Rectal smooth muscle tissue (tissue), 1 donor: ENCODE measurements around the gene MKLN1.
"Not testable (repeated sequence)": the region's sequence is repeated elsewhere in the genome, so short reads cannot be mapped to it uniquely, and the experiment has no call there.

ENCODE experiments used
- H3K27ac ChIP-seq: one replicate; pipeline ENCODE4 v1.7.0; 2013; ENCODE audit warnings: low read depth, low read length, inconsistent platforms
- H3K27me3 ChIP-seq: one replicate; pipeline ENCODE4 v1.7.0; 2013; ENCODE audit warnings: low read length; ENCODE audit not compliant: control insufficient read depth, insufficient read depth
- H3K36me3 ChIP-seq: one replicate; pipeline ENCODE4 v1.7.0; 2013; ENCODE audit warnings: low read length; ENCODE audit not compliant: control insufficient read depth, insufficient read depth
- H3K4me1 ChIP-seq: one replicate; pipeline ENCODE4 v1.7.0; 2013; ENCODE audit warnings: low read length; ENCODE audit not compliant: control insufficient read depth, insufficient read depth
- H3K4me3 ChIP-seq: one replicate; pipeline ENCODE4 v1.7.0; 2013; ENCODE audit warnings: low read length
- H3K9ac ChIP-seq: one replicate; pipeline ENCODE4 v1.7.0; 2013; ENCODE audit warnings: low read length

The MKLN1 gene

DNA sequence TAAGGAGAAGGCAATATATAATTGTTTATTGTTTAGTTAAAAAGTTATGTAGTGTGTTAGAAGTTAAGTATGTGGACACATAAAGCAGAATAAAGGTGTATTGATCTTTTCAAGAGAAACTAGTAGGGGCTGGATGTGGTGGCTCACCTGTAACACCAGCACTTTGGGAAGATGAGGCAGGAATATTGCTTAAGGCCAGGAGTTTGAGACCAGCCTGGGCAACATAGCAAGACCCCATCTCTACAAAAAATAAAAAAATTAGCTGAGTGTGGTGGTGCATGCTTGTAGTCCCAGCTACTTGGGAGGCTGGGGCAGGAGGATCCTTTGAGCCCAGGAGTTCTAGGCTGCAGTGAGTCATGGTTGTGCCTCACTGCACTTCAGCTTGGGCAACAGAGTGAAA lies 135.0 kb downstream of the MKLN1 start:
- not testable (repeated sequence) for H3K27me3 ChIP-seq, H3K4me1 ChIP-seq, H3K4me3 ChIP-seq, H3K27ac ChIP-seq, H3K9ac ChIP-seq, H3K36me3 ChIP-seq

DNA sequence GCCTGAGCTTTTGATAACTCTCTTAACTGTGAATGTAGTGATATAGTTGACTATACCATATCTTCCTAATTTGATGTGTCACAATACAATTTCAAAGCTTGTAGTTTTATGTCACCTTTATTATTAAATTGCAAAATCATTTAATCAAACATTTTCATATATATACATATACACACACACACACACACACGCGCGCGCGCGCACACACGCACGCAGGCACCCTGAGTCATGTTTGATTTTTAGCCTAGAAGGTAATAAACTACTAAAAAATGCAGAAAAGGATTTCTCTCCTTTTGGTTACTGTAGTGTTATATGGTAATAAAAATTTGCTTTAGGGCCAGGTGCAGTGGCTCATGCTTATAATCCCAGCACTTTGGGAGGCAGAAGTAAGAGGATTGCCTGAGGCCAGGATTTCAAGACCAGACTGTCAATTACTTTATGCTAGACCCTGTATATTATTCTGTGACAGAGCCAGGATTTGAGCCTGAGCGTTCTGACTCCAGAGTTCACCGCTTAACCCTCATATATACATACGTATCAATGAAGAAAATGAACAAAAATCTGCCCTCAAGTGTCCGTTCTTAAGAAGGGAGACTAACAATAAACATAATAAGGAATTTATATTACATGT lies 139.2 kb downstream of the MKLN1 start:
- H3K27ac ChIP-seq, result no peak overlapping the region
- peaks cover 8% of the 10 kb centered on the region for H3K36me3 ChIP-seq
- H3K4me3 ChIP-seq, result no peak overlapping the region

DNA sequence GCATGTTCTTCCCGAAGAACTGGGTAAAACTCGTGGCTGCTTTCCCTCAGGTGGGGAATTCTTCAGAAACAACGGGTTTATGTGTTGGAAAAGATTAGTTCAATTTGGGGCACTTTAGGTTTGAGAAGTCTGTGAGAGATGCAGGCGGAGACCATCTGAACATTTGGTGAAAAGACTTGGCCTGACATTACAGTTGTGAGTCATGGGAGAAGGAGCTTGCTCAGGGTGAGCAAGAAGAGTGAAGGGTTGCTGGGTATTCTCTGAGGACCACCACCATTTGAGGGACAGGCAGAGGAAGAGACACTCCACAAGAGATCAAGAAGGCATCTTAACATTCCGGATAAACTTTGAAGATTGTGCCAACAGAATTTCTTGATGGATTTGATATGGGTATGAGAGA lies 140.1 kb downstream of the MKLN1 start:
- no peak overlapping the region for H3K27ac ChIP-seq
- H3K9ac ChIP-seq, result no peak overlapping the region
- H3K27me3 ChIP-seq, result no peaks in the 10 kb centered on the region
- no peaks in the 10 kb centered on the region for H3K4me1 ChIP-seq
- H3K4me3 ChIP-seq, result no peak overlapping the region
- H3K36me3 ChIP-seq, result peaks cover 8% of the 10 kb centered on the region

More for the DNA sequence above, 139.2 kb downstream of the MKLN1 start:
- H3K9ac ChIP-seq, result no peak overlapping the region
- no peaks in the 10 kb centered on the region for H3K4me1 ChIP-seq
- H3K27me3 ChIP-seq, result no peaks in the 10 kb centered on the region

DNA sequence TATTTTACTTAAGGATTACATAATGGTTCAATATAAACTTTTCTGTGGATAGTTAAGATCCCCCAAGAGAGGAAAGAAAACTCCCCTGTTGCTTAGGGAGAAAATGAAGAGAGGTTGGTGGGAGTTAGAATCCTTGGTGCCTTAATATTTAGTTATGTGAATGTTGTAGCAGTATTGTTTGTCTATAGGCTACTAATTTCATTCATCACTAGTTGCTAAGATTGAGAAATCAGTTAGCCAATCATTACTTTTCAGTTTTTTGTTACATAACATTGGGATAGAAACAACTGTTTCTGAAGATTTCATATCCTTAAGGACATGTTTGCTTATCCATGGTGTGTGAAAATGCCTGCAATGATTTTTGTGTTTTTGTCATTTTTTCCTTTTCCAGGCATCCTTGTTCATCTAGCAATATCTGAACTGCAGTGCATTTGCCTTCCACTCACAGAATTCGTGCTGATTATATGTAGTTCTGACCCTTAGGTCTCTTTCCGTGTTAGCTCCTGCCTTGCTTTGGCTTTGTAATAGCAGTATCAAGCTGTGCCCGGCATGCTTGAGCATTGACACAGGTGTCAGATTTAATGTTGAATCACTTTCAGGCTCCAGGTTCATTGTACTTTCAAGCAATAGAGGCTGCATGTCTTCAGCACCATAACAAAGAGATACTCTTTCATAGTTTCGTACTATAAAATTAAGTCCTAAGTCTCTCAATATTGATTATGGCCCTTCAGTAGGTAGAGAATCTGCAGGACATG lies 143.8 kb downstream of the MKLN1 start:
- no peak overlapping the region for H3K27ac ChIP-seq

DNA sequence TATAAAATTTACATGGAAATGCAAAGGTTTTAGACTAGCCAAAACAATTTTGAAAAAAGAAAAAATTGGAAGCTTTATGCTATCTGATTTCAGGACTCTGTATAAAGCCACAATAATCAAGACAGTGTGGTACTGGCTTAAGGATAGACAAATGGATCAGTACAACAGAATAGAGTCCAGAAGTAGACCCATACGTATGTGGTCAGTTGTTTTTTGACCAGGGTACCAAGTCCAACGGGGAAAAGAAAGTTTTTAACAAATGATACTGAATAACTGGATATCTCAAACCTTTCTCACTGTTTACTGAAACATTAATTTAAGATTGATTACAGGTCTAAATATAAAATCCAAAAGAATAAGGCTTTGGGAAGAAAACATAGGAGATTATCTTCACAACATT lies 149.1 kb downstream of the MKLN1 start:
- Histone ChIP-seq H3K4me1 (no peaks in the 10 kb centered on the region), H3K4me3 (no peak overlapping the region), H3K27me3 (no peaks in the 10 kb centered on the region), H3K9ac (no peak overlapping the region), H3K36me3 (no peaks in the 10 kb centered on the region), H3K27ac (no peak overlapping the region)

More for the DNA sequence above, 143.8 kb downstream of the MKLN1 start:
- Histone ChIP-seq H3K9ac (no peak overlapping the region), H3K27me3 (no peaks in the 10 kb centered on the region), H3K4me3 (no peak overlapping the region), H3K36me3 (peaks cover 8% of the 10 kb centered on the region), H3K4me1 (no peaks in the 10 kb centered on the region)

DNA sequence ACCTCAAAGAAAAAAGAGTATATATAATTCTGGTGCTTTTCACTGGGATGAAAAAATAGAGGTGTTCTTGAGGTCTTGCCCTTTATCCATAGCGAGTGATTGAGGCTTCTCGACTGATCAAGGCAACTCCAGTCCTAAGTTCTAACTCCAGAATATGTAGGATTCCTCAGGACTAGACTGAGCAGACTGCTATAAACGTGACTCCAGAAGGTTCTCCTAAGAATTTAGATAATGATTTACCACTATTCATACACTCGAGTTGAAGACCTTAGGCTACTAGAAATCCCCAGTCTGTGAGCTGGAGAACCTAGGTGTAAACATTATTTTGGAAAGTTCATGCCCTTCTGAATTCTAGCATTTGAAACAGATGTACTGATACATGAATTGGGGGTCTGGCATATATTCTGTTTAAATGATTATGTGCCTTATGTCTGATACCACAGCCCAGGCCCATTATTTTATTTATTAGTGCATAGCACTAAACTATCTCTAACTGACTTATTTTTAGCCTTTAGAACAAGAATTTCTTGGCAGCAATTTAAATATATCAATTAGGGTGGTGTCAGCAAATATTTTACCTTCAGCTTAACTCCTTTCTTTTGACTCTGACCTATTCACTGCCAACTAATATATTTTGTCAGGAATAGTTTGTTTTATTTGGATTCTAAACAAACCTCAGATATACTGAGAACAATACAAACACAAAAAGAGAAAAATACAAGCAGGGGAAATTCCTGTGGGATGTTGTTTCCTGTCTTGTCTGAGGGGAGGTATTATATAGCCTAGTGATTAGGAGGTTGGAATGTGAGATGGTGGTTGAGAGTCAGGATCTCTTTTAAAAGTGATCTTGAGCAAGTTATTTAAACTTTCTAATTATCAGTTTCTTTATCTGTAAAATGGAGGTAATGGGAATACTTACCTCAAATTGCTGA lies 153.0 kb downstream of the MKLN1 start:
- no peak overlapping the region for H3K27ac ChIP-seq
- H3K4me3 ChIP-seq, result no peak overlapping the region
- no peaks in the 10 kb centered on the region for H3K4me1 ChIP-seq
- no peaks in the 10 kb centered on the region for H3K27me3 ChIP-seq
- no peaks in the 10 kb centered on the region for H3K36me3 ChIP-seq
- H3K9ac ChIP-seq, result no peak overlapping the region

DNA sequence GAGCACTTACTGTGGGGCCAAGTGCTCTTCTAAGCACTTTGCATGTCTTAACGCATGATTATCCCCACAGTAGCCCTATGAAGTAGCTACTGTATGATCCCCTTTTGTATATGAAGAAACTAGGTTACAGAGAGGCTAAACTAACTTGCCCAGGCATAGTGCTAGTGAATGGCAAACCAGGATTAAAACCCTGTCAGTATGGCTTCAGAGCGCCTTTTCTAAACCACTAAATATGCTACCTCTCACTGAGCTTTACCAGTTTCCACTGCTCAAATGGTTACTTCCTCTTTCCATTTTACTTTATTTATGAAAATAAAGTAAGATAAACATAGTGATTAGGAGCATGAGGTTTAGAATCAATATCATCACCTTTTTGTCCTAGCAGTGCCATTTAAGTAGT lies 155.1 kb downstream of the MKLN1 start:
- no peaks in the 10 kb centered on the region for H3K4me1 ChIP-seq
- H3K4me3 ChIP-seq, result no peak overlapping the region
- no peaks in the 10 kb centered on the region for H3K27me3 ChIP-seq
- H3K36me3 ChIP-seq, result peaks cover 4% of the 10 kb centered on the region
- no peak overlapping the region for H3K9ac ChIP-seq
- H3K27ac ChIP-seq, result no peak overlapping the region

DNA sequence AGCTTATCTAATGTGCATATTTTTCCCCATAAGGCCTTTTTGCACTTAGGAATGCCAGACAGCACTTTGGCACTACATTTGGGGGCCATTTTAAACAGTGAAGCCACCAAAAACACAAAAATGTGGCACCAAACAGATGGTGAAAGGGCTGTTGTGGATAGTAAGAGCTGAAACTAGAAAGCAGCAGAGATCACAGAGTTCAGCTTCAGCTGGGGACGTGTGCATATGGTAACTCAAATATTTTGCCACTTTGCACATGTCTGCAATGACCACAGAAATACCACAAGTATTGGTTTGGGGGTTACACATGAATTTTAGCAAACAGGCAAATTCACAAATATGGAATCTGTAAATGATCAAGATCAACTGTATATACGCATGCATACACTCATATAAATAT lies 155.9 kb downstream of the MKLN1 start:
- H3K36me3 ChIP-seq, result peaks cover 4% of the 10 kb centered on the region
- H3K27ac ChIP-seq, result no peak overlapping the region
- no peak overlapping the region for H3K9ac ChIP-seq
- H3K4me3 ChIP-seq, result no peak overlapping the region
- H3K27me3 ChIP-seq, result no peaks in the 10 kb centered on the region
- H3K4me1 ChIP-seq, result no peaks in the 10 kb centered on the region

DNA sequence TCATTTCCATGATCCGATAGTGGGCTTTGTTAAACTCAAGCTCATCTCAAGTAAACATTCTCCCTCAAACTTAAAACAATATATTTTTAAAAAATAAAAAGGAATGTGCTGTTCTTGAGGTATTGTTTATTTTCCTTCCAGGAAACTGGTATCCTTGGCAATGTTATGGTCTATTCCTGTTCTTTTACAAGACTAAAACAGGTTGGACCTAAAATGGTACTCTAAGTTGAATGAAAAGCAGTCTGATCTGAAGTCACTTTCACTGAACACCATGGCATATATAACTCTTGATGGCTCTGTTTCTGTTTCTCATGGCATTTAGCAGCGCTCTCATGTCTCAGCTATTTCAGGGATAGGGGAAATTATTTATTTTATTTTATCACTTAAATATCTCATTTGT lies 158.7 kb downstream of the MKLN1 start:
- Histone ChIP-seq H3K27ac (no peak overlapping the region), H3K27me3 (no peaks in the 10 kb centered on the region), H3K4me3 (no peak overlapping the region), H3K9ac (no peak overlapping the region), H3K4me1 (no peaks in the 10 kb centered on the region), H3K36me3 (peaks cover 4% of the 10 kb centered on the region)

DNA sequence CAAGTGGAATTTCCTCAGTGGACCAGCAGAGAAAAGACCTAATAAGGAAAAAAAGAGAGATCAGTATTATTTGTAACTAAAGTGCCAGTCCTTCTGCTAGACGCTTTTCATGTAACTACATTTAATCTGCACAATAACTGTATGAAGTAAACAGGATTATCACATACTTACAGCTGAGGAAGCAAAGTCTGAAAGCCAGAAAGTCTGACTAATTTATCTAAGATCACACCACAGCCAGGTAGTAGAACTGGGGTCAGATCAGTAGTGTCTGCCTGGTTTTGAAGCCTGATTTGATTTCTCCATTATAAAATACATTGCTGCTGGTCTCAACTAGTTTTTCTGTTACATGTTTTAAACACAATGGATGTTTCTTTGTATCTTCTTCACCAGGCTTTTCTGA lies 159.5 kb downstream of the MKLN1 start:
- H3K36me3 ChIP-seq, result peaks cover 4% of the 10 kb centered on the region
- no peak overlapping the region for H3K9ac ChIP-seq
- H3K4me3 ChIP-seq, result no peak overlapping the region
- no peaks in the 10 kb centered on the region for H3K4me1 ChIP-seq
- no peaks in the 10 kb centered on the region for H3K27me3 ChIP-seq
- no peak overlapping the region for H3K27ac ChIP-seq

DNA sequence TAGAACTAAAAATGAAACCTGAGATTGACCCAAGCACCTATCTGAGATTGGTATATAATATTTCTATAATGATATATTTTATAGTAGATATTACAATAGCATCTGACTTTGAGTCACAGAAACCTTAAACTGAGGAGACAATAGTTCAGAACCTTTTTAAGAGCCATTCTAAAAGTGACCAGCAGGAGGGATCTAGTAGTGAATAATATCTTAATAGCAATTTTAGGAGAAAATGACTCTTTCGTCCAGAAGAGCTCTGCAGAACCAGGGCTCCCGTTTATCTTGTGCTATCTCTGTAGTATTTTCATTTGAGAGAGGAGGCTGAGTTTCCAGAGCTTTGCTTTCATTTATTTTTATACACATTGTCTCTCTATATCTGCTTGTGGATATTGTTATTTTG lies 160.7 kb downstream of the MKLN1 start:
- Histone ChIP-seq H3K36me3 (peaks cover 4% of the 10 kb centered on the region), H3K4me1 (no peaks in the 10 kb centered on the region), H3K27ac (no peak overlapping the region)

DNA sequence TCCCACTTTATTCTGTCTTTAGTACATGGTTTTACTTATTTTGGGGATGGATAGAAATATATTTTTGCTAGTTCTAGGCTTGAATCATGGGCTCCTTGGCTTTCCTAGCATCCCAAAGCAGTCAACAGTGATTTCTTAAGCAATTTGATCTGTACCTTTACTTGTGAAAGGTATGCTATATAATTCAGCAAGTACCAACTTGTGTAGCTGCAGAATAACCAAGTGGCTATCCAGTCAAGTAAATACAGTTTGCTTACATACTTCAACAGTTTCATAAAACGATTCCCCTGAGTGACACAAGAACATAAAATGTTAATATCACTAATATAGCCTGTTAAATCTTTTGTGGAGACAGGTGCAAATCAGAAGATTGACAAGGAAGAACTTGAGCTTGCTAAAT lies 161.5 kb downstream of the MKLN1 start:
- no peak overlapping the region for H3K4me3 ChIP-seq
- H3K27me3 ChIP-seq, result no peaks in the 10 kb centered on the region
- H3K4me1 ChIP-seq, result no peaks in the 10 kb centered on the region
- no peak overlapping the region for H3K9ac ChIP-seq
- H3K36me3 ChIP-seq, result peaks cover 4% of the 10 kb centered on the region
- H3K27ac ChIP-seq, result no peak overlapping the region

More for the DNA sequence above, 160.7 kb downstream of the MKLN1 start:
- no peak overlapping the region for H3K9ac ChIP-seq
- no peaks in the 10 kb centered on the region for H3K27me3 ChIP-seq
- no peak overlapping the region for H3K4me3 ChIP-seq
